NK-92 treated with Interleukin-12 subunit alpha and Interleukin-12 subunit beta, amount 100 ng/mL, for 24 hours (cell line): Measurements from ENCODE around the gene FBXO21.

Source experiments
- DNase-seq: peaks from one replicate; lab custom pipeline; 2025; lab: John Stamatoyannopoulos, UW

The FBXO21 gene

DNA sequence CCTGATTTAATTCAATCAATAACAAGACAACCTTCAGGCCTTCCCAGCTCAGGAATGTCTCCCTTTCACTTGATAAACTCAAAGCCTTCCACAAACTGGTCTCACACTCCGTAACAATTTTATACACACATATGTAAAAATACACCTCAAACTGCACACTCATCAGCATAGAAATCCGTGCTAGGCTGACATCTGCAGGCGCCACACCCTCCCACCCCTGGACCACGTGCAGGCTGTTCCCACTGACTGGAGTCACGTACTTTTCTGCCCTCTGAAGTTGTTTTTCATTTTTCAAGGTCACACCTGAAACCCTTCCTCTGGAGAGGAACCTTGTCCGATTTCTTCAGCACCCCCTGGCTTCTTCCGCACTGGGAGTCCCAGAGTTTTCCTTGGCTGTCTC lies 27.6 kb downstream of the FBXO21 start:
- no peak for DNase-seq

GRCh38 chr12:117162167-117162539 lies 28.1 kb downstream of the FBXO21 start:
- no peak for DNase-seq

DNA sequence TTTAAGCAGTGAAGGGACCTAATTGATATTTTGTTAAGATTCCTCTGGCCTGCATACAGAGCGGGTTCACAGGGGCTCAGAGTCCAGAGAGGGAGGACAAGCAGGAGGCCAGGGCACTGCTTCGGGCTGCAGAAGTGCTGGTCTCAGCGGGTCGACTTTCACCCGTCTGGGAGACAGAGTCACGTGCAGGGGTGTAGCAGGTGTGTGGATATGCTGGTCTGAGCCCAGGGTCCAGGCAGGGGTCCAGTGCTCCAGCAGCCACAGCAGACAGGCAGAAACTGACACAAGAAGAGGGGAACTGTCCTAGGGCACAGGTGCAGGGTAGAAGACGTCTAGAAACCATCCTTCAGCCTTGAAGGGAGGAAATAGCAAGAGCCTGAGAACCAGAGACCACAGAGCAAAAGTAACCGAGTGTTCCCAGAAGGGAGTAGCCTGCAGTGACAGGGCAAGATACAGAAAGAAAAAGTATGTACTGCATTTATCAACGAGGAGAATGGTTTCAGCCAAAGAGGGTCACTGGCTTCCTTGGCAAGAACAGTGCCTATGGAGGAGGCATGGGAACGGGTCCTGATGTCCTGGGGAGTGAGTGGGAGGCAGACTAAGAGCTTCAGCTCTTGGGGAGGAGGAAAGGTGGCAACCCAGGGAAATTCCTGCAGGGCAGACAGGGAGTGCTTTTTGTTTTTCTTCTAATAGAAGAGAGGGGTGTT lies 28.7 kb downstream of the FBXO21 start:
- DNase-seq: no peak

DNA sequence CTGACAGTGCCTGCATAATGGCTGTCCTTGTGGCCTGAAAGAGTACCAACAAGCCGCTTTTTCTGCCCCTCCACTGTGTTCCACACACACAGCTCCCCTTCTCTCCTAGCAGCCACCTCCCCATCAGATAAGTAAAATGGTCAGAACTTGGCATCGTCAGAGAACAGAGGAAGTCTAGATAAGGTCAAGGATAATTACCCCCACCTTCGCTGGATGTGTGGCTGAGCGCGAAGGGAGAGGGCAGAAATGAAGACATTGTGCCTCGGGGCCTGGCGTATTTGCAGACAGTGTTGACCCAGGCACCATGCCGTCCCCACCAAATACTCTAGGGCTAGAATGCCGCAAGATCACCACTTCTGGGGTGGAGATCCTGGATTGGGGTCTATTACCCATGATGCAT lies 30.6 kb downstream of the FBXO21 start:
- DNase-seq: no peak

DNA sequence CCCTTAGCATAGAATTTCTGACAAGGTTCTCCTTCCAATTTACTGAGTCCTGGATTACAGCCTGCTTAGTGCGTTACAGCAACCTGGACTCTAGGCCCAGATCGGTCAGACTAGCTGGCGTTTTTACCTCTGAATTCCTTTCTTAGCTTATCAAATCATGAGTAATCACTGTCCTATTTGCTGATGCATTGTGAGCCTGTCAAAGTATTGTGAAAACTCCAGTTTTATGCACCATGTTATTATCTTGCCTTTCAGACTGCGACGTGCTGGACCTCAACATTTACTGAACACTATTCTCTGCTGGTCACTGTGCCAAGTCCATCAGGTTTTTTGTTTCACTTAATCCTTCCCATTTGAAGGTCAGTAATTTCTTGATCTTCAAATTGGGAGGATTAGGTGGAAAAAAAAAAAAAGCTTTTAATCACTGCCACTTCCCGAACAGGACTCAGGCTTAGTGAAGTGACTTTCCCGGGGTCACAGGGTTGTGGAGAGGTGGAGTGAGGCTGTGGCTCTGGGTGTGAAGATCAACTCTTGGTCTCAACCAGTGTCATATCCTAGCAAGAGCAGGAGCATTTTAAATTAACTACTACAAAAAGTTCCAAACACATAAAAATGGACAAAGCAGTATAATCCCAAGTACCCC lies 31.2 kb downstream of the FBXO21 start:
- DNase-seq: no peak

- DNase-seq: no peak
Measured at GRCh38 chr12:117158096-117158495, 32.2 kb downstream of the FBXO21 start.

DNA sequence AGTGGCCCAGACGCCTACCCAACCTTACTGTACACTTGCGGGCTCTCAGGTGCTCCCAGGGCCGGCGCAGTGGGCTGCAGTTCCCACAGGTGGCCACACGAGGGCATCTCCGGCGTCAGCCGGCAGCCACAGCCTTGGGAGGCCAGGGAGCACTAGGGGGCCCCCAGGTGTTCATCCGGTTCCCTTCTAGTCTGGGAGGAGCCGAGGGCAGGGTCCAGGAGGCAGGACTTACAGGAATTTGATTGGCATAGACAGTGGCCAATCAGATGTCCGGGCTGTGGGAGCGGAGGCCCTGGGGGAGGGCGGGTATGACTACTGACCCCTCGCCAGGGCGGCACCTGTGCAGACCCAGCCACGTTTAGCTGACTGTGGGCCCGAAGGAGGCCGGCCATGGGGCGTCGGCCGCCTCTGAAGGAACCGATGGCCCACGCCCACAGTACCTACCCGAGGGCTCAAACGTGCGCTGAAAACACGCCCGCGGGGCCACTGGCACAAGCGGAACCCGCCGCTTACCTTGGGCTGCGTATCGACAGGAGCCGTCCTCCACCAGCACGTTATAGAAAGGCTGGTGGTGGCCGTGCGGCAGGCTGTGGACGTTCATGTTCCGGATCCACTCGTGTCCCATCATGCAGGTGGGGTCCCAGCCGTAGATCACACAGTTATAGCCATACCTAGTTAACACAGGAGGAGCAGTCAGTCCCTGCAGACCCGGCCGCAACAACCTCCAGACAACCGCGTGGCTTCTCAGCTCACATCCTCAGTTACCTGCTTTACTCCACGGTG lies 34.8 kb downstream of the FBXO21 start:
- peak; percentile 15 for DNase-seq

DNA sequence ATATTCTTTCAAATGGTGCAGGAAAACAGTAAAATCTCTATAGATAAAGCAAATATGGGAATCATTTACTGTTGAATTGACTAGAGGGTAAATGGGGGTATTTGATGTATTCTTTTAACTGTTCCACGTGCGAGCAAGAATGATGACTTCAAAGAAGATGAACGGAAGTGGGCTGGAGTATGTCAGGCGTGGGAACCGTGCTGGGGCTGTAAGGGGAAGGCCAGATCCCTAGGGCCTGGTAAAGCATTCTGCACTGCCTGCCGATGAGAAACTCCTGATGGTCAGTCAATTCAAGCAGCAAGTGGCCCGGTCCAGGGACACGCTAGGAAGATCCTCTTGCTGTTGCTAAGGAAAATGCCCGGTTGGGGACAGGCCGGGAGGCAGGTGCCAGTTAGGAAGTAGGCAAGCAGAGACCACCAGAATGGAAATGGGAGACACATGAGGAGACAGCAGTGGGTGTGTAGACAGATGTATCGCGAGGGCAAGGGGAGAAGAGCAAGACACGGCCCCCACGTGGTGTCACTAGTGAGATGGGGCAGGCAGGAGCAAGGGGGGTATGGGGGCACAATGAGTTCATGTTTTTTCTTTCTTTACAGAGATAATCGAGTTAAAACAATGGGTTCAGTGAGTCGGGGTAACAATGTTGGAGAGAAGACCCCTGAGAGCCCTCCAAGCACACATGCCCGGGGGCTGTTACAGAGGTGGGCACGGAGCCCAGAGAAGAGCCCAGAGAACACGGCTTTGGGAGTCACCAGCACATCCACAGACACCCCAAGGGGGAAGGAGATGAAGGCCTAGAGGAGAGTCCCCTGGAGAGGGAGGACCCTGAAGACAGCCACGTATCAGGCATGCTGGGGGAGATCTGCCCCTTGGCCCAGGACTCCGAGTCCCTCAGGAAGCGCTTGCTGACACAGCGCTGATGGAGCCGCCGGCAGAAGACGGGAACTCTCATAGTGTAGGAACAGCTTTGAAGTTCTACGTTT lies 37.2 kb downstream of the FBXO21 start:
- DNase-seq: no peak

GRCh38 chr12:117151403-117152031 lies 38.8 kb downstream of the FBXO21 start:
- DNase-seq: no peak

DNA sequence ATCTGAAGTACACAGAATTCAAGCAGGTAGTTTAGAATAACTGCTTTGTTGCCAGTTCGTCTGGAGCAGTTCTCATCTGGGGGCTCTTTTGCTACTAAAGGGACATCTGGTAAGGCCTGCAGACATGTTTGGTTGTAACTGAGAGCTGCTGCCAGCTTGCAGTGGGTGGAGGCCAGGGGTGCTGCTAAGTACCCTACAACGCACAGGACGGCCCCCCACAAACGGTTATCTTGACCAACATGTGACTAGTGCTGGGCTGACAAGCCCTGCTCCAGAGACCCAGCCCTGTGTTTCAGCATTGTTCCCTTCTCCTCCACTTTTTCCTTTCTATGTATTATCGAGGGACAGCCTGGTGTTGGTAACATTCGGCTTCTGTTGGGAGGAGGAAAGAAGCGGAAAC lies 40.8 kb downstream of the FBXO21 start:
- DNase-seq: no peak

GRCh38 chr12:117148642-117149041 lies 41.6 kb downstream of the FBXO21 start:
- DNase-seq: no peak

DNA sequence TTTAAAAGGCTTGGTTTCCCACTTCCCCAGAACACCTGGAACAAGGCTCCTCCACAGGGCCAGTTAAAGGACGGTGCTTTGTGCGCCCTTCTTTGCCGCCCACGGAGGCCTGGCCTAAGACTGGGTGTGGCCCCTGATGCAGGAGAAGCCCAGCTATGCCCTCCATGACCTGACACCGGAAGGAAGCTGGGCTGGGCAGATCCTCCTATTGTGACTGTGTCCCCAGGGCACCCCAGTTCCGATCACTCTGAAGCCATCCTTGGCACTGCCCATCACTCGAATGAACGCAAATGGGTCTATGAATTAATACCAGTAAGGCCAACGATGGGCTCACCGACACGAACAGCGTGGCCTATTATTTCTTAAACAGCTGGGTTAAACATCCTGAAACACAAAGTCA lies 42.6 kb downstream of the FBXO21 start:
- no peak for DNase-seq

- no peak for DNase-seq
Measured at GRCh38 chr12:117145597-117146154, 44.6 kb downstream of the FBXO21 start.

- no peak for DNase-seq
Measured at GRCh38 chr12:117144599-117144998, 45.7 kb downstream of the FBXO21 start.

GRCh38 chr12:117143008-117143532 lies 47.2 kb downstream of the FBXO21 start:
- DNase-seq: no peak

DNA sequence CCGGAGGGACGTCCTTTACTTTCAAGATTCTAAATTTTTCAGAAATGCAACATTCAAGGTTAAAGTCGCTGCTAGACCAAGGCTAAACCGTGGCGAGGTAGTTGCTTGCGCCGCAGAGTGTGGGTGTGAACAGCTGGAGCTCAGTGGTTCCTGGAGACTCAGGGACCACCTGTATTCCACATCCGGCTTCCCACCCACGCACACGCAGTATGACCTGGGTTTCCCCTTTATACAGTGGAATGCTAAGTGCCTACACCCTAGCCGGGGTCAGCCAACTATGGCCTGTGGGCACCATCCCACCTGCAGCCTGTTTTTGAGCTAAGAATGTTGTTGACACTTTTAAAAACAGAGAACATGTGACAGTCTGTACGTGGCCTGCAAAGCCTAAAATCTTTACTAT lies 48.2 kb downstream of the FBXO21 start:
- no peak for DNase-seq

DNA sequence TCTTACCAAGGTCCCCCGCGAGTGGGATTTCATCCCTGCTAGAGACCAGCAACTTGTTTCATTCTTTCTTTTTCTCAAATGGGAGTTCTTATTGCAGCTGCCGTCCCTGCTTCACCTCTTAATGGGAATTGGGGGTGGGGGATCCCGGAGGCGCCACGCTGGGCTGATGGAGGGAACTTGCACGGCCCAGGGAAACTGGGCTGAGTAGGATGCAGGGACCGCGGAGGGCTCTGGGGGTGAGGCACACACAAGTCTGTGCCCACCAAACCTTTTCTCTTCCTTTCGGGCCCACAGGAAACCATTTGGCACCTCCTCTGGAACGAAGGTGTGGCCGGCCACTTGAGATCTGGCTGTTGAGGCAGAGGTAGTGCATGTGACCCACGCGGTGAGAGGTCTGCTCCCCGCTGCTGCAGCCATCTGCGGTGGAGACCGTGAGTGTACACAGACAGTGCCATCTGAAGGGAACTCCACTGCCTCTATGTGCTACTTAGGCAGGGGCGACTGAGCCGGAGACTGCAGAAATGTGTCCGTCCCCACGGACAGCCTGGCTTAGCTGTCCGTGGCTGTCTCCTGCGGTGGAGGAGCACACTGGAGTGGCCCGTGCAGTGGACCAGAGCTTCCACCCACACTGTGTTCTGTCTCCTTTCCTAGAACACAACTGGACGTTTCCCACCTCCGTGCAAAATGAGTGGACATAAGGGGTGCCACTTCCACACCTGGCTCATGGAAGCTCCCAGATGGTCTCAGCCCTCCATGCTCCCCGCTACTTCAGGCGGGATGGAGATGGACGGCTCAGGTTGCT lies 49.0 kb downstream of the FBXO21 start:
- DNase-seq: no peak

DNA sequence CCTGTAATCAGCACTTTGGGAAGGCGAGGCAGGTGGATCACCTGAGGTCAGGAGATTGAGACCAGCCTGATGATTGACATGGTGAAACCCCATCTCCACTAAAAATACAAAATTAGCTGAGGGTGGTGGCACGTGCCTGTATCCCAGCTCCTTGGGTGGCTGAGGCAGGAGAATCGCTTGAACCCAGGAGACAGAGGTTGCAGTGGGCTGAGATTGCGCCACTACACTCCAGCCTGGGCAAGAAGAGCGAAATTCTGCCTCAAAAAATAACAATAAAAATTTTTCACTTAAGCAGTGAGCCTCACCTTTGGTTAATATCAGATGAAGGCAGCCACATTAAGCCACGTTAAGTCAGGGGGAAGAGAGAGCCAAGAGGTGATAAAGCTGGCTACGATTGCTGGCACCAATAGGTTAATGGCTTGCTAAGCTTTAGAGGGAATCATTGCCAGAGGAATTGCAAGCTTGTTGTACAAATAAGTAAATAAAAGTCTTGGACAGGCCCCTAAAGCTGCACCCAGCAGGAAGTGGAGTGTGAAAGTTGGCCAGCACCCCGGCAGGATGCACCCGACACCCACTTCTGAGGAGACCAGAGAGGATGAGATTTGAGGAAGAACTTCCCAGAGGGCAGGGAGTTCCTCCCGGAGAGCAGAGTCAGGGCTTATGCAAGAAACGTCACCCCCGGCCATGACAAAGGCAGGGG lies 49.7 kb downstream of the FBXO21 start:
- no peak for DNase-seq

- no peak for DNase-seq
Measured at GRCh38 chr12:117139025-117139717, 51.1 kb downstream of the FBXO21 start.
